ENCODE measurements around the gene BFSP1. TPM values are rescaled to one million over a fixed set of nuclear protein-coding genes. Genes with fewer than 3 reads are reported as not detected.

BFSP1 gene
- total and polyA plus RNA-seq, 3 donors from 2014 or later = 7.4 to 11.3 (median 10.7) TPM

- Histone ChIP-seq H3K27me3 (no peaks in the 10 kb centered on the region), H3K4me1 (no peaks in the 10 kb centered on the region), H3K9me3 (no peaks in the 10 kb centered on the region), H3K36me3 (ENCODE audit: low read depth, missing control alignments) (no peaks in the 10 kb centered on the region), H3K27ac (no peak overlapping the region), H3K4me3 (no peak overlapping the region)
- no peak for DNase-seq
- intact Hi-C loops (cut with DNase I; ENCODE audit: low total_unique reads) = no loop called here
- WGBS, 2 donors = 78 to 80% methylated on average over 21 to 23 of the region's 23 CpGs
- TF ChIP-seq CTCF (IDR thresholded peaks at IDR 0.05) (no peak), POLR2A (IDR thresholded peaks at IDR 0.05) (no peak)
Measured at GRCh38 chr20:17479063-17479657, 52.0 kb downstream of the BFSP1 start.

- Histone ChIP-seq H3K27me3 (no peaks in the 10 kb centered on the region), H3K4me3 (no peak overlapping the region), H3K36me3 (ENCODE audit: low read depth, missing control alignments) (no peaks in the 10 kb centered on the region), H3K9me3 (no peaks in the 10 kb centered on the region), H3K4me1 (no peaks in the 10 kb centered on the region), H3K27ac (no peak overlapping the region)
- 57 to 64% methylated on average over 6 of the region's 6 CpGs for WGBS, 2 donors
- no peak for DNase-seq
- intact Hi-C loops (cut with DNase I; ENCODE audit: low total_unique reads) = no loop called here
- TF ChIP-seq POLR2A (IDR thresholded peaks at IDR 0.05) (no peak), CTCF (IDR thresholded peaks at IDR 0.05) (no peak)
Measured at GRCh38 chr20:17473659-17474058, 57.5 kb downstream of the BFSP1 start.

- Histone ChIP-seq H3K27ac (no peak overlapping the region), H3K4me1 (no peaks in the 10 kb centered on the region), H3K36me3 (ENCODE audit: low read depth, missing control alignments) (no peaks in the 10 kb centered on the region), H3K4me3 (no peak overlapping the region), H3K9me3 (no peaks in the 10 kb centered on the region), H3K27me3 (no peaks in the 10 kb centered on the region)
- TF ChIP-seq CTCF (IDR thresholded peaks at IDR 0.05) (no peak), POLR2A (IDR thresholded peaks at IDR 0.05) (no peak)
- DNase-seq = no peak
- 80 to 92% methylated on average over 10 of the region's 10 CpGs for WGBS, 2 donors
- intact Hi-C loops (cut with DNase I; ENCODE audit: low total_unique reads) = no loop called here
Measured at GRCh38 chr20:17471606-17472187, 59.5 kb downstream of the BFSP1 start.

- WGBS, 2 donors = 78 to 91% methylated on average over 9 of the region's 9 CpGs
- no peak overlapping the region for H3K4me3 ChIP-seq
- H3K36me3 ChIP-seq (ENCODE audit: low read depth, missing control alignments) = no peaks in the 10 kb centered on the region
- no peaks in the 10 kb centered on the region for H3K9me3 ChIP-seq
- H3K4me1 ChIP-seq = no peaks in the 10 kb centered on the region
- DNase-seq = no peak
- H3K27ac ChIP-seq = no peak overlapping the region
- no peaks in the 10 kb centered on the region for H3K27me3 ChIP-seq
- intact Hi-C loops (cut with DNase I; ENCODE audit: low total_unique reads) = no loop called here
- TF ChIP-seq CTCF (IDR thresholded peaks at IDR 0.05) (no peak), POLR2A (IDR thresholded peaks at IDR 0.05) (no peak)
Measured at GRCh38 chr20:17470973-17471372, 60.2 kb downstream of the BFSP1 start.

GRCh38 chr20:17470521-17470920 lies 60.7 kb downstream of the BFSP1 start:
- H3K27me3 ChIP-seq = no peaks in the 10 kb centered on the region
- H3K4me1 ChIP-seq = no peaks in the 10 kb centered on the region
- TF ChIP-seq CTCF (IDR thresholded peaks at IDR 0.05) (no peak), POLR2A (IDR thresholded peaks at IDR 0.05) (no peak)
- WGBS, 2 donors = 75 to 96% methylated on average over 5 of the region's 5 CpGs
- H3K27ac ChIP-seq = no peak overlapping the region
- no peaks in the 10 kb centered on the region for H3K9me3 ChIP-seq
- H3K36me3 ChIP-seq (ENCODE audit: low read depth, missing control alignments) = no peaks in the 10 kb centered on the region
- no peak overlapping the region for H3K4me3 ChIP-seq
- DNase-seq = no peak
- intact Hi-C loops (cut with DNase I; ENCODE audit: low total_unique reads) = no loop called here
